C4-2B (cell line): ENCODE results near the gene RIC8B.

Experiments
- CTCF ChIP-seq: fragments of 450-650 bp; conservative IDR thresholded peaks from 2 replicates; pipeline ENCODE4 v1.5.1; 2017; ENCODE audit warnings: mild to moderate bottlenecking
- ZFX ChIP-seq: fragments of 450-650 bp; IDR thresholded peaks from 2 replicates; pipeline ENCODE4 v1.6.1; 2017

DNA sequence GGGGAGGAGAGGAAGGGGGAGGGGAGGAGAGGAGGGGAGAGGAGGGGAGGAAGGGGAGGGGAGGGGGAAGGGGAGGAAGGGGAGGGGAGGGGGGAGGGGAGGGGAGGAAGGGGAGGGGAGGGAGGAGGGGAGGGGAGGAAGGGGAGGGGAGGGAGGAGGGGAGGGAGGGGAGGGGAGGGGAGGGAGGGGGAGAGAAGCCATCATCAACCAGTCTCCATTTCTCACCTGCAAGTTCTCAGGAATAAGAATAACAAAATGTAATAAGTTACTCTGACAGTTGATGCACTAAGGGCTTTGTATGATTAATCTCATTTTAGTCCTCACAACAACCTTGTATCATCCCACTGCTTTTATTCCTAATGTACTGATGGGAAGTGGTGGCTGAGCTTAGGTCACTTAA lies 122.1 kb downstream of the RIC8B start:
- TF ChIP-seq CTCF, result no peak
- TF ChIP-seq ZFX, result no peak
